PC-3 (cell line): ENCODE results near the gene NAA60. TPM values are rescaled to one million over a fixed set of nuclear protein-coding genes. Genes with fewer than 3 reads are reported as not detected.

ENCODE experiments used
- ATAC-seq: fragments of 200-7000 bp; cut with Tn5 transposase; 2 replicates; pipeline ENCODE4 v1.9.1; 2020; ENCODE audit warnings: mild to moderate bottlenecking, moderate library complexity
- BruUV-seq: library from RNA; stranded (reverse); fragments of 400-500 nt; replicated peaks from 2 replicates; lab custom pipeline; 2021; lab: Mats Ljungman, UMichigan
- CTCF ChIA-PET: fragments of 300-600 bp; sonication (Branson Sonifier 250); formaldehyde crosslinking; loops from one replicate; lab custom pipeline; 2022; ENCODE audit warnings: antibody characterized with exemption; lab: Charles Lee
- POLR2A ChIA-PET: fragments of 300-600 bp; sonication (Branson Sonifier 250); formaldehyde crosslinking; loops from one replicate; lab custom pipeline; 2022; ENCODE audit warnings: antibody characterized with exemption; ENCODE audit not compliant: unreplicated experiment; lab: Charles Lee
- DNase-seq: peaks from one replicate; pipeline ENCODE4 v3.0.0-alpha.2; 2015
- H2AFZ ChIP-seq: fragments of 300-600 bp; sonication (generic); 2 replicates; pipeline ENCODE4 v1.6.0; 2016; ENCODE audit warnings: antibody characterized with exemption, low read length
- H3F3A ChIP-seq: fragments of 300-600 bp; sonication (generic); one replicate; pipeline ENCODE4 v1.6.0; 2017; ENCODE audit warnings: antibody characterized with exemption, low read length, control low read depth, mild to moderate bottlenecking; ENCODE audit not compliant: unreplicated experiment
- H3K27ac ChIP-seq: fragments of 300-600 bp; sonication (generic); 2 replicates; pipeline ENCODE4 v1.5.1; 2016; ENCODE audit warnings: mild to moderate bottlenecking, low read length
- H3K27me3 ChIP-seq: fragments of 300-600 bp; sonication (generic); 2 replicates; pipeline ENCODE4 v1.6.1; 2016; ENCODE audit warnings: low read length, mixed read lengths
- H3K36me3 ChIP-seq: fragments of 300-600 bp; sonication (generic); 2 replicates; pipeline ENCODE4 v1.6.1; 2016; ENCODE audit warnings: low read depth, mixed run types, low read length, mixed read lengths
- H3K4me1 ChIP-seq: fragments of 300-600 bp; sonication (generic); 2 replicates; pipeline ENCODE4 v1.5.1; 2016; ENCODE audit warnings: low read length; ENCODE audit not compliant: insufficient read depth
- H3K4me2 ChIP-seq: fragments of 300-600 bp; sonication (generic); 2 replicates; pipeline ENCODE4 v1.6.0; 2016; ENCODE audit warnings: low read length
- H3K4me3 ChIP-seq: fragments of 300-600 bp; sonication (generic); 2 replicates; pipeline ENCODE4 v1.5.1; 2016; ENCODE audit warnings: mild to moderate bottlenecking, low read length, mixed read lengths
- H3K79me2 ChIP-seq: fragments of 300-600 bp; sonication (generic); 2 replicates; pipeline ENCODE4 v1.6.1; 2017; ENCODE audit warnings: low read length, mixed read lengths
- H3K9ac ChIP-seq: fragments of 300-600 bp; sonication (generic); 2 replicates; pipeline ENCODE4 v1.6.0; 2016; ENCODE audit warnings: mild to moderate bottlenecking, low read length
- H3K9me2 ChIP-seq: fragments of 300-600 bp; sonication (generic); replicated peaks from 2 replicates; pipeline ENCODE4 v1.6.1; 2016; ENCODE audit warnings: mixed run types, low read length, mixed read lengths
- H3K9me3 ChIP-seq: fragments of 300-600 bp; sonication (generic); 2 replicates; pipeline ENCODE4 v1.6.1; 2016; ENCODE audit warnings: low read length, mixed read lengths
- H4K20me1 ChIP-seq: fragments of 300-600 bp; sonication (generic); 2 replicates; pipeline ENCODE4 v1.6.1; 2016; ENCODE audit warnings: low read length, mixed read lengths
- EZH2 ChIP-seq: fragments of 300-600 bp; sonication (generic); IDR thresholded peaks from one replicate; pipeline ENCODE4 v1.6.1; 2017; ENCODE audit warnings: antibody characterized with exemption, mild to moderate bottlenecking, low read length; ENCODE audit not compliant: unreplicated experiment
- EZH2phosphoT487 ChIP-seq: fragments of 300-600 bp; sonication (generic); IDR thresholded peaks from 2 replicates; pipeline ENCODE4 v1.6.1; 2018; ENCODE audit warnings: mild to moderate bottlenecking, antibody characterized with exemption, low read length, borderline replicate concordance
- intact Hi-C: fragments of 100-400 bp; cut with micrococcal nuclease; formaldehyde crosslinking; loops from 2 replicates; pipeline ENCODE4 v1.9.0; 2023
- total RNA-seq: library from RNA; depleted of rRNA; stranded (reverse); fragments of >200 nt; gene quantifications from 2 replicates; pipeline ENCODE4 v1.2.3, GENCODE V29; 2014
- TF ChIP-seq, protein P1 (sequence below): fragments of 300-600 bp; sonication (generic); conservative IDR thresholded peaks from 2 replicates; pipeline ENCODE4 v1.5.1; 2017; ENCODE audit warnings: antibody characterized with exemption, low read depth, mild to moderate bottlenecking, low read length

Gene NAA60
- total RNA-seq, 1 experiment from 2014 or later = 7.6 TPM

DNA sequence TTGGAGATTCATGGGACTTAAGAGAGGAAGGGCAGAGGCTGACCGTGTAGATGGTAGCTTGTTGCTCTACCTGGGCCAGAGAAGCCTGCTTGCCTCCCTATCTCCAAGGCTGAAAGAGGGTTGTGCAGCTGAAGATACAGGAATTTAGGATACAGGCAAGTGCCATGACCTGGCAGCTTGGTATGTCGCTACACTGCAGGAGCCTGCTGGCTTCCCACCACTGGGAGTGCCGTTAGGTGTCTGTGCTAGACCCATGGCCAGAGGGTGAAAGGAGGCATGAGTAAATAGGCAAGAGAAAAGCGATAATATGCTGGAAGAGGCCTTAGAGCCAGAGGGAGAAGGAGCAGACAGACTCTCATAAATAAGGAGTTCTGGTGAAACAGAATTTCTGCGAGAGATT lies 10.6 kb downstream of the NAA60 start:
- CTCF ChIA-PET = no interaction called here
- Histone ChIP-seq H3K36me3 (no peaks in the 10 kb centered on the region), H3K9me2 (no peaks in the 10 kb centered on the region), H3K4me3 (no peak overlapping the region), H3K4me1 (peaks cover 15% of the 10 kb centered on the region), H3K4me2 (no peak overlapping the region), H2AFZ (no peak overlapping the region), H3F3A (no peaks in the 10 kb centered on the region), H4K20me1 (no peaks in the 10 kb centered on the region), H3K27me3 (no peaks in the 10 kb centered on the region), H3K27ac (no peak overlapping the region), H3K9ac (no peak overlapping the region), H3K79me2 (peaks cover 14% of the 10 kb centered on the region), H3K9me3 (no peaks in the 10 kb centered on the region)
- TF ChIP-seq EZH2 = no peak
- TF ChIP-seq, protein P1, sequence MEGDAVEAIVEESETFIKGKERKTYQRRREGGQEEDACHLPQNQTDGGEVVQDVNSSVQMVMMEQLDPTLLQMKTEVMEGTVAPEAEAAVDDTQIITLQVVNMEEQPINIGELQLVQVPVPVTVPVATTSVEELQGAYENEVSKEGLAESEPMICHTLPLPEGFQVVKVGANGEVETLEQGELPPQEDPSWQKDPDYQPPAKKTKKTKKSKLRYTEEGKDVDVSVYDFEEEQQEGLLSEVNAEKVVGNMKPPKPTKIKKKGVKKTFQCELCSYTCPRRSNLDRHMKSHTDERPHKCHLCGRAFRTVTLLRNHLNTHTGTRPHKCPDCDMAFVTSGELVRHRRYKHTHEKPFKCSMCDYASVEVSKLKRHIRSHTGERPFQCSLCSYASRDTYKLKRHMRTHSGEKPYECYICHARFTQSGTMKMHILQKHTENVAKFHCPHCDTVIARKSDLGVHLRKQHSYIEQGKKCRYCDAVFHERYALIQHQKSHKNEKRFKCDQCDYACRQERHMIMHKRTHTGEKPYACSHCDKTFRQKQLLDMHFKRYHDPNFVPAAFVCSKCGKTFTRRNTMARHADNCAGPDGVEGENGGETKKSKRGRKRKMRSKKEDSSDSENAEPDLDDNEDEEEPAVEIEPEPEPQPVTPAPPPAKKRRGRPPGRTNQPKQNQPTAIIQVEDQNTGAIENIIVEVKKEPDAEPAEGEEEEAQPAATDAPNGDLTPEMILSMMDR = no peak
- no peak for TF ChIP-seq EZH2phosphoT487
- DNase-seq (peak; percentile 13), ATAC-seq (no peak)
- POLR2A ChIA-PET = no interaction called here
- no TSS peak for BruUV-seq
- intact Hi-C loops = no loop called here

DNA sequence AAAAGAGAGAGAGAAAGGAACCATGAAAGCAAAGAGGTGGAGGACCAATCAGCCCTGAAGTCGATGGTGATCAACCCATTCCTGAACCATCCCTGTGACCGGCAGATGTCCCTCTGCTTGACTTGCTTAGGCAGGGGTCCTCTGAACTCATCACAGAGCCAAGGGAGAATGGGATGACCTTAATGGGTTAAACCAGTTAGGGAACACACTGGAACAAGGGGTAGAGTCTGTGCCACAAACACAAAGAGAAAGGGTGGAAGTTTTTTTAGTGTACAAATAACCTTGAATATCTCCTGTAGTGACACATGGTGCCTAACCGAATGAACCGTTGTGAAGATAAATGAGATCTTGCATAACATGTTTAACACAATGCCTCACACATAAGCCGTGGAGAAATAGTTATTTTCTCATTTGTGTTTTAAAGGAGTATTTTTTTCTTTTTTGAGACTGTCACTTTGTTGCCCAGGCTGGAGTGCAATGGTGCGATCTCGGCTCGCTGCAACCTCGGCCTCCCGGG lies 11.2 kb downstream of the NAA60 start:
- Histone ChIP-seq H3K9me2 (no peaks in the 10 kb centered on the region), H3K4me3 (no peak overlapping the region), H3K9me3 (no peaks in the 10 kb centered on the region), H3K36me3 (no peaks in the 10 kb centered on the region), H2AFZ (no peak overlapping the region), H3K27me3 (no peaks in the 10 kb centered on the region), H3K9ac (no peak overlapping the region), H3K4me1 (peaks cover 21% of the 10 kb centered on the region), H3K4me2 (no peak overlapping the region), H3K27ac (no peak overlapping the region), H3K79me2 (peaks cover 20% of the 10 kb centered on the region), H4K20me1 (peaks cover 5% of the 10 kb centered on the region), H3F3A (no peaks in the 10 kb centered on the region)
- DNase-seq (no peak), ATAC-seq (no peak)
- ChIA-PET POLR2A (no interaction called here), CTCF (no interaction called here)
- BruUV-seq = no TSS peak
- TF ChIP-seq EZH2phosphoT487 = no peak
- TF ChIP-seq, protein P1 = no peak
- TF ChIP-seq EZH2 = no peak
- intact Hi-C loops = no loop called here

DNA sequence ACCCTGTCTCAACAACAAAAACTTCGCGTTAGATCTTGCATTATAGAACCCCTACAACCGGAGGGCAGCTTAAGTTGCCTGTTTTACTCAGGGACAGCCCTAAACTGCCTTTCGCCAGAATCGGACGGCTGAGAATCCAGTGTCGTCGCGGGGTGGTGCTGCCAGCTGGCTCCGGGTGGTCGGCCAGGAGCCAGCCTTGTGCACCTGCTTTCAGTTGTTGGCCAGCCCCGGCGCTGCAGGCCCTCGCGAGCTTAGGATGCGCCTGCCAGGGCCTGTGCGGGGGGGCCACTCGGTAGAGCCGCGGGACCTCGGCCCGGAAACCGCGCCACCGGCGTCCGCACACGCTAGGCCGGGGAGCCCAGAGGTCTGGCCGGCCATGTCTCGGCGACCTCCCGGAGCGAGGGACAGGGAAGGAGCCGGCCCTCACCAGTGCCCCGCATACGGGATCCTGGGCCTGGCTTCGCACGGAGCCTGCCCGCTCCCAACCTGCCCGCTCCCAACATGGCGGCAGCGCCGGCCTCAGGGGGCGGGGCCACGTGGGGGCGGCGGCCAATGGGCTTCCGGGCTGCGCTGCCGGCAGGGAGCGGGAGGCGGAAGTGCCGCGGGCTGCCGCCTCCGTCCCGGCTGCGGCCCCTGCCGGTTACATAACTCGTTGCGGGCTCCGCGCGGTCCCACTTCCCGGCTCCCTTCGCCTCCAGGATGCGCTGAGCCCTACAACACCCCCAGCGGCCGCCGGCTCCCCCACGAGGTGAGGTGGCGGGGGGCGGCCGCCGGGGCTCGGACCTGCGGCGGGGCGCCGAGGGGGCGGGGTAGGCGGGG lies 14.2 kb downstream of the NAA60 start:
- Histone ChIP-seq H3K9me3 (no peaks in the 10 kb centered on the region), H3K36me3 (no peaks in the 10 kb centered on the region), H3K4me3 (peak overlapping the region; percentile 93), H3K27me3 (no peaks in the 10 kb centered on the region), H3F3A (no peaks in the 10 kb centered on the region), H3K9me2 (no peaks in the 10 kb centered on the region), H3K4me1 (peaks cover 23% of the 10 kb centered on the region), H2AFZ (peak overlapping the region; percentile 88), H3K4me2 (peak overlapping the region; percentile 82), H3K9ac (peak overlapping the region; percentile 90), H3K27ac (peak overlapping the region; percentile 46), H4K20me1 (peaks cover 8% of the 10 kb centered on the region), H3K79me2 (peaks cover 50% of the 10 kb centered on the region)
- CTCF ChIA-PET = no interaction called here
- BruUV-seq = TSS peak; percentile 77
- POLR2A ChIA-PET = no interaction called here
- ATAC-seq (peak; percentile 78), DNase-seq (peak; percentile 81)
- TF ChIP-seq EZH2 (no peak), EZH2phosphoT487 (no peak)
- TF ChIP-seq, protein P1 = peak; percentile 20; the same call in 1 of the 2 replicates
- intact Hi-C loops = loop anchor here (2.0 kb wide), 1 partner anchor 57 kb away; the partner anchor contains the start of genes ZNF174 and ZSCAN32
